SK-N-SH (cell line): Measurements from ENCODE around the gene AIP.

ENCODE experiments used
- EP300 ChIP-seq, 2 experiments: IDR thresholded peaks; 2 replicates each; pipeline versions ENCODE4 v1.4.0 to v1.6.1; 2012; ENCODE audit warnings: borderline replicate concordance in 1 of 2, low read depth in 1 of 2, low read length in 1 of 2
- GABPA ChIP-seq: IDR thresholded peaks from 2 replicates; pipeline ENCODE4 v1.4.0; 2012; ENCODE audit warnings: low read depth, mild to moderate bottlenecking
- JUND ChIP-seq: IDR thresholded peaks from 2 replicates; pipeline ENCODE4 v1.4.0; 2012
- POLR2AphosphoS5 ChIP-seq: IDR thresholded peaks from 2 replicates; pipeline ENCODE4 v1.6.1; 2012; ENCODE audit warnings: low read depth, low read length
- RAD21 ChIP-seq: IDR thresholded peaks from 2 replicates; pipeline ENCODE4 v1.6.1; 2012; ENCODE audit warnings: mild to moderate bottlenecking, low read length
- RCOR1 ChIP-seq: fragments of 150-350 bp; IDR thresholded peaks from 2 replicates; pipeline ENCODE4 v1.6.1; 2017; ENCODE audit warnings: antibody characterized with exemption, low read length
- RFX5 ChIP-seq: IDR thresholded peaks from 2 replicates; pipeline ENCODE4 v1.6.1; 2012; ENCODE audit warnings: mild to moderate bottlenecking, improper control_type of control experiment, low read length
- TAF1 ChIP-seq: IDR thresholded peaks from 2 replicates; pipeline ENCODE4 v1.6.1; 2012; ENCODE audit warnings: low read depth, mild to moderate bottlenecking, low read length, moderate library complexity, borderline replicate concordance
- TCF12 ChIP-seq: IDR thresholded peaks from 2 replicates; pipeline ENCODE4 v1.4.0; 2012
- TEAD4 ChIP-seq: IDR thresholded peaks from 2 replicates; pipeline ENCODE4 v1.4.0; 2012; ENCODE audit warnings: mild to moderate bottlenecking, borderline replicate concordance; ENCODE audit not compliant: insufficient read depth
- USF2 ChIP-seq: fragments of 150-350 bp; IDR thresholded peaks from 2 replicates; pipeline ENCODE4 v1.6.1; 2017; ENCODE audit warnings: antibody characterized with exemption, low read length, low read depth, borderline replicate concordance
- YY1 ChIP-seq: IDR thresholded peaks from 2 replicates; pipeline ENCODE4 v1.4.0; 2012; ENCODE audit warnings: low read depth, mild to moderate bottlenecking
- TF ChIP-seq, protein P1 (sequence below): fragments of 200-600 bp; sonication (generic); IDR thresholded peaks from 2 replicates; pipeline ENCODE4 v1.6.1; 2017; ENCODE audit warnings: antibody characterized with exemption, mild to moderate bottlenecking, moderate library complexity
- TF ChIP-seq, protein P2 (sequence below): IDR thresholded peaks from 2 replicates; pipeline ENCODE4 v1.6.1; 2012; ENCODE audit warnings: mild to moderate bottlenecking, low read depth, low read length, moderate library complexity

DNA sequence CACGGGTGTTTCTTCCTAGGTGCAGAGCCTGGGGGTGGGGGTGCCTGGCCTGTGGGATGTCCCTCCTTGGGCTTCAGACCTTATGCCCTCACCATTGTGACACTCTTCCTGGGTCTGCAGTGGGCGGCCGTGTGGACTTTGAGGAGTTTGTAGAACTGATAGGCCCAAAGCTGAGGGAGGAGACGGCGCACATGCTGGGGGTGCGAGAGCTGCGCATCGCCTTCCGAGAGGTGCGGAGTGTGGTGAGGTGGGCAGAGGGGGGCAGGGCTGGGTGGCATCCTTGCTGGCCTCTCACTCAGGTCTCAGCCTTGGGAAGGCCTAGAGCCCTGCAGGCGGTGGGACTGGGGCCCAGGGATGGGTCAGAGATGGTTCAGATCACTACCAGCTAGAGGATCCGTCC lies 25.4 kb upstream of the AIP start:
- TF ChIP-seq TAF1 (no peak), RAD21 (no peak), POLR2AphosphoS5 (no peak), USF2 (no peak), EP300 (IDR thresholded peaks at IDR 0.05; ENCODE audit: borderline replicate concordance in 1 of 2, low read depth in 1 of 2, low read length in 1 of 2) (no peak), GABPA (no peak), YY1 (no peak), RFX5 (no peak), TCF12 (no peak), JUND (no peak), TEAD4 (no peak), RCOR1 (no peak)
- TF ChIP-seq, protein P1, sequence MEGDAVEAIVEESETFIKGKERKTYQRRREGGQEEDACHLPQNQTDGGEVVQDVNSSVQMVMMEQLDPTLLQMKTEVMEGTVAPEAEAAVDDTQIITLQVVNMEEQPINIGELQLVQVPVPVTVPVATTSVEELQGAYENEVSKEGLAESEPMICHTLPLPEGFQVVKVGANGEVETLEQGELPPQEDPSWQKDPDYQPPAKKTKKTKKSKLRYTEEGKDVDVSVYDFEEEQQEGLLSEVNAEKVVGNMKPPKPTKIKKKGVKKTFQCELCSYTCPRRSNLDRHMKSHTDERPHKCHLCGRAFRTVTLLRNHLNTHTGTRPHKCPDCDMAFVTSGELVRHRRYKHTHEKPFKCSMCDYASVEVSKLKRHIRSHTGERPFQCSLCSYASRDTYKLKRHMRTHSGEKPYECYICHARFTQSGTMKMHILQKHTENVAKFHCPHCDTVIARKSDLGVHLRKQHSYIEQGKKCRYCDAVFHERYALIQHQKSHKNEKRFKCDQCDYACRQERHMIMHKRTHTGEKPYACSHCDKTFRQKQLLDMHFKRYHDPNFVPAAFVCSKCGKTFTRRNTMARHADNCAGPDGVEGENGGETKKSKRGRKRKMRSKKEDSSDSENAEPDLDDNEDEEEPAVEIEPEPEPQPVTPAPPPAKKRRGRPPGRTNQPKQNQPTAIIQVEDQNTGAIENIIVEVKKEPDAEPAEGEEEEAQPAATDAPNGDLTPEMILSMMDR = no peak
- TF ChIP-seq, protein P2, sequence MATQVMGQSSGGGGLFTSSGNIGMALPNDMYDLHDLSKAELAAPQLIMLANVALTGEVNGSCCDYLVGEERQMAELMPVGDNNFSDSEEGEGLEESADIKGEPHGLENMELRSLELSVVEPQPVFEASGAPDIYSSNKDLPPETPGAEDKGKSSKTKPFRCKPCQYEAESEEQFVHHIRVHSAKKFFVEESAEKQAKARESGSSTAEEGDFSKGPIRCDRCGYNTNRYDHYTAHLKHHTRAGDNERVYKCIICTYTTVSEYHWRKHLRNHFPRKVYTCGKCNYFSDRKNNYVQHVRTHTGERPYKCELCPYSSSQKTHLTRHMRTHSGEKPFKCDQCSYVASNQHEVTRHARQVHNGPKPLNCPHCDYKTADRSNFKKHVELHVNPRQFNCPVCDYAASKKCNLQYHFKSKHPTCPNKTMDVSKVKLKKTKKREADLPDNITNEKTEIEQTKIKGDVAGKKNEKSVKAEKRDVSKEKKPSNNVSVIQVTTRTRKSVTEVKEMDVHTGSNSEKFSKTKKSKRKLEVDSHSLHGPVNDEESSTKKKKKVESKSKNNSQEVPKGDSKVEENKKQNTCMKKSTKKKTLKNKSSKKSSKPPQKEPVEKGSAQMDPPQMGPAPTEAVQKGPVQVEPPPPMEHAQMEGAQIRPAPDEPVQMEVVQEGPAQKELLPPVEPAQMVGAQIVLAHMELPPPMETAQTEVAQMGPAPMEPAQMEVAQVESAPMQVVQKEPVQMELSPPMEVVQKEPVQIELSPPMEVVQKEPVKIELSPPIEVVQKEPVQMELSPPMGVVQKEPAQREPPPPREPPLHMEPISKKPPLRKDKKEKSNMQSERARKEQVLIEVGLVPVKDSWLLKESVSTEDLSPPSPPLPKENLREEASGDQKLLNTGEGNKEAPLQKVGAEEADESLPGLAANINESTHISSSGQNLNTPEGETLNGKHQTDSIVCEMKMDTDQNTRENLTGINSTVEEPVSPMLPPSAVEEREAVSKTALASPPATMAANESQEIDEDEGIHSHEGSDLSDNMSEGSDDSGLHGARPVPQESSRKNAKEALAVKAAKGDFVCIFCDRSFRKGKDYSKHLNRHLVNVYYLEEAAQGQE = no peak
